ENCODE results near the gene FLRT2.

DNA sequence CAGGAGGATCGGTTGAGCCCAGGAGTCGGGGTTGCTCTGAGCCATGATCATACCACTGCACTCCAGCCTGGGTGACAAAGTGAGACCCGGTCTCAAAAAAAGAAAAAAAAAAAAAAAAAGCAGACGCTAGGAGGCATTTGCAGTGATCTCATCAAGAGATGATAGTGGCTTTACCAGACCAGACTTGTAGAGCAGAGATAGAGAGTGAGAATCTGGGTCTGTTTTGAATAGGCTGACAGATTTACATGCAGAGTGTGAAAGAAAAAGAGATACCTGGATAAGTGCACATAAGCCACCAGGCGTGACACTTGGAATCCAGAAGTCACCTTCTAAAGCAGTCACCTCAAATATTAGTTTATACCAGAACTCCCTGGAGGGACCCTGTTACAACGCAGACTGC is 21.1 kb upstream of the FLRT2 start:
- TF ChIP-seq TAF1 (IDR thresholded peaks at IDR 0.05; ENCODE audit: borderline replicate concordance, insufficient read depth, low read length) (no peak), FOXP2 (optimal IDR thresholded peaks at IDR 0.05; ENCODE audit: borderline replicate concordance, extremely low read depth, extremely low read length, insufficient read depth) (no peak), POLR2AphosphoS5 (IDR thresholded peaks at IDR 0.05; ENCODE audit: low read depth, low read length) (no peak), REST (IDR thresholded peaks at IDR 0.05; ENCODE audit: insufficient read depth in 1 of 2, low read depth in 2 of 2, low read length in 2 of 2) (no peak), SIN3A (IDR thresholded peaks at IDR 0.05; ENCODE audit: borderline replicate concordance, insufficient read depth, low read length) (no peak)
